Brain microvascular endothelial cell (primary cell): ENCODE data around the gene MAPK9.

ENCODE experiments used
- DNase-seq: peaks from one replicate; pipeline ENCODE4 v3.0.0-alpha.2; 2020
- H3K27ac ChIP-seq: fragments of 250-450 bp; sonication (Bioruptor Pico); 2 replicates; pipeline ENCODE4 v1.5.1; 2020; ENCODE audit warnings: mild to moderate bottlenecking, moderate library complexity
- H3K27me3 ChIP-seq: fragments of 250-450 bp; sonication (Bioruptor Pico); replicated peaks from 2 replicates; pipeline ENCODE4 v1.5.1; 2020; ENCODE audit warnings: mild to moderate bottlenecking
- H3K36me3 ChIP-seq: fragments of 250-450 bp; sonication (Bioruptor Pico); replicated peaks from 2 replicates; pipeline ENCODE4 v1.5.1; 2020; ENCODE audit warnings: mild to moderate bottlenecking
- H3K4me3 ChIP-seq: 2 replicates; pipeline ENCODE4 v1.5.1; 2011; ENCODE audit warnings: low read depth, mild to moderate bottlenecking, control low read depth, low read length, moderate library complexity
- CTCF ChIP-seq: IDR thresholded peaks from 2 replicates; pipeline ENCODE4 v1.5.1; 2011; ENCODE audit warnings: low read depth, mild to moderate bottlenecking, moderate library complexity, low read length, control low read depth, inconsistent platforms; ENCODE audit errors: missing control alignments
- in situ Hi-C: cut with HindIII; loops from 2 replicates; pipeline ENCODE4 v1.10.0; 2017; ENCODE audit warnings: low sequenced_read_pairs, low pct_ligation_motif_present

The MAPK9 gene

GRCh38 chr5:180193749-180194375 is 98.0 kb downstream of the MAPK9 start:
- H3K4me3 ChIP-seq: no peak overlapping the region
- in situ Hi-C loops: no loop called here
- no peak for TF ChIP-seq CTCF
- H3K27ac ChIP-seq: no peak overlapping the region
- no peaks in the 10 kb centered on the region for H3K27me3 ChIP-seq
- DNase-seq: no peak
- no peaks in the 10 kb centered on the region for H3K36me3 ChIP-seq

- no peak for TF ChIP-seq CTCF
- DNase-seq: no peak
- Histone ChIP-seq H3K4me3 (no peak overlapping the region), H3K27me3 (no peaks in the 10 kb centered on the region), H3K36me3 (no peaks in the 10 kb centered on the region), H3K27ac (no peak overlapping the region)
- in situ Hi-C loops: no loop called here
Observed at GRCh38 chr5:180191716-180192115, 100.2 kb downstream of the MAPK9 start.

- no peak overlapping the region for H3K27ac ChIP-seq
- in situ Hi-C loops: no loop called here
- H3K4me3 ChIP-seq: no peak overlapping the region
- H3K36me3 ChIP-seq: no peaks in the 10 kb centered on the region
- H3K27me3 ChIP-seq: no peaks in the 10 kb centered on the region
- no peak for TF ChIP-seq CTCF
- DNase-seq: no peak
Observed at GRCh38 chr5:180187767-180188166, 104.1 kb downstream of the MAPK9 start.
